ENCODE measurements around the gene VANGL2.

GRCh38 chr1:160419838-160420169 lies 19.4 kb downstream of the VANGL2 start:
- TF ChIP-seq CTCF (IDR thresholded peaks at IDR 0.05) (no peak), EP300 (IDR thresholded peaks at IDR 0.05) (no peak), POLR2A (IDR thresholded peaks at IDR 0.05) (no peak)

Data from ovary (tissue), 3 donors.